ENCODE data around the gene ACAP1.
A peak's percentile ranks its signal among the peaks of the same experiment; 100 is the strongest.

Gene ACAP1

GRCh38 chr17:7312432-7313087 is 23.8 kb upstream of the ACAP1 start:
- no peak for DNase-seq (ENCODE audit: low spot score)

DNA sequence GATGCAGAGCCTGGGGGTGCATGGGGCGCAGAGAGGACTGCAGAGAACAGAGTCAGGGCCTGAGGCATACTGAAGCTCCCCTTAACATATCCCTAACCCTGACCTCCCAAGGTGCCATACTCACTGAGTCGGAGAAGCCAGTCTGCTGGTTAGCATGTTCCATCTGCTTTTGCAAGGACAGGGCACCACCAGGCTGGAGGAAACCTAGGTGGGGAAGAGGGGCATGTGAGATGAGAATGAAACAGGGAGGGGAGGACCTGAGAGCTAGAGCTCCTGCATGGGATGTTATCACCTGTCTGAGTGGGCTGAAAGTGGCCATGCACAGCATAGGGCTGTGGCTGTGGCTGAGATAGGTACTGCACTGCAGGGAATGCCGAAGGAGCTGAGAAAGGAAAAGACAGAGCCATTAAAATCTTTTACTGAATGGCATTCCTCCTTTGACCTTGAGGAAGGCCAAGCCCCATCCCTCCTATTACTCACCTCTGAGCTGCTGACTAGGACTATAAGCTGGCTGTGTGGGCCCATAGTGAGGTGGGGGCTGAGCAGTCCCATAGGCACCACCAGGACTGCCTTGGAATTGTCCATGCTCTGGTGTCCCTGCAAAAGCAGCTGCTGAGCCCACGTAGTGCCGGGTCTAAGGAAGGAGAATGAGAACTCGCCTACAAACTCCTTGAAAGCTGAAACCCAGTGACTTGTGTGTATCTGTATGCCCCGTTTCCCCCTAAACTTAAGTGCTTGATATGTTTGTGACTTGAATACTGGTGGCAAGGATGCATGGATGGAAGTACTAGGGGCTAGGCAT is 23.0 kb upstream of the ACAP1 start:
- no peak for DNase-seq (ENCODE audit: low spot score)

- DNase-seq (ENCODE audit: low spot score): no peak
Measured at GRCh38 chr17:7313890-7314718, 22.2 kb upstream of the ACAP1 start.

GRCh38 chr17:7314719-7315569 is 21.4 kb upstream of the ACAP1 start, which contains the start of gene GPS2:
Gene GPS2, minus strand, starts transcription at chr17:7315360. Its CDS starts 308 bp downstream, at chr17:7315052.
- DNase-seq (ENCODE audit: low spot score): peak; percentile 98

- no peak for DNase-seq (ENCODE audit: low spot score)
Measured at GRCh38 chr17:7315570-7316235, 20.6 kb upstream of the ACAP1 start.

GRCh38 chr17:7317161-7317803 is 19.0 kb upstream of the ACAP1 start:
- DNase-seq (ENCODE audit: low spot score): no peak

DNA sequence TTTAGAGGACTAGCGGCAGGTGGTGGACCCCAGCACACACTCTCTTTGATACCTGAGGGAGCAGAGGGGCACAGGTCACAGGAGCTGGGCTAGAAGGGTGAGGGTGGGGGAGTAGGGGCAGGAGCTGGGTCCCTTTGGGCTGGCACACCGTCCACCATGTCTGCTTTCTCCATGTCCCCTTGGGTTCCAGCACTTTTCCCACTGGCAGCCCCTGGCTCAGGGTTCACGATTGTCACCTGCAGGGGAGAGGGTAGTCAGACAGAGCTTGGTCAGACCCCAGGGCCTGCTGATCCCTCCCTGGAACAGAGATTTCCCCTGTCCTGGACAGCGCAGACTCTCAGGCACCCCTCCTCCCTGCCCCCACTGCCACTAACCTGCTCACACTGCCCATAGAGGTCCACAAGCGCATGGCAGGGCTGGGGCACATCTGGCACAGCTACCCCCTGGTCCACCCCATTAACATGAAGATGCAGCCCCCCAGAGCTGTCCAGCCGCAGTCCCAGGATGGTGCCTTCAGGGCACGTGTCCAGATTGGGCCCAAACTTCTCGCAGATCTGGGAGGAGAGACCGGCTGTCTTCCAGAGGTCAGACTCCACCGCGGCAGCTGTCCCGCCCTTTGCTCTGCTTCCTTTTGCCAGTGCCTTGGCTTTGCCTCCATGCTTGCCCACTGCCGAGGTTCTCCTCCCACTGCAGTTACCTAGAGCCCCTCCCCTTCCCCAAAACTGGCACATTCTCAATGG is 18.0 kb upstream of the ACAP1 start:
- no peak for DNase-seq (ENCODE audit: low spot score)

- no peak for DNase-seq (ENCODE audit: low spot score)
Measured at GRCh38 chr17:7321466-7321865, 14.9 kb upstream of the ACAP1 start.

DNA sequence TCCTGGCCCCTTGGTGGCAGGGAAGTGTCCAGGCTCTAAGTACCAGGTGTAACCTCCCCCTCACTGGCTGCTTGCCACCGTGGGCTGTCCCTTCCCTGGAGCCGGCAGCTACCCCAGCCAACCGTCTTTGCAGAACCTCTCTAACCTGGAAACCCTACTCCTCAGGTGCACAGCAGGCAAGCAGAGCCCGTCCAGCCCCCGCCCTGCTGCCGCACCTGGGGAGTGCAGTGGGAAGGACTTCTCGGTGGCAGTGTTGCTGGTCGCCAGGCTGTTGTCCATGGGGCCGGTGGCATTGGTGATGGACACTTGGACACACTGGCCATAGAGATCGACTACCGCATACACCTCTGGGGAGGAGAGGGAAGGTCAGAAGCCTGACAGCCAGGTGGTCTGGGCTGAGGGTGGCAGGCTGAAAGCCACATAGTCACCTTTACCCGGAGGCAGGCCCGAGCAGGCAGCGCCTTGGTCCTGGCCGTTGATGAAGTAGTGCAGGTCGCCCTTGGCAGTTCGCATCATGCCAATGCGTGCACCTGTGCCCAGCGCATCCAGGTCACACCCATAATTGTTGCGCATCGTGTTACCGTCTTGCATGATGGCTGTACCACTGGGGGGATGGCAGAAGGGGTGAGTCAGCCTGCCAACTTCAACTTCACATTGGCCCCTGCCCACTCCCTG is 13.7 kb upstream of the ACAP1 start:
- DNase-seq (ENCODE audit: low spot score): no peak

GRCh38 chr17:7323731-7324437 is 12.4 kb upstream of the ACAP1 start:
- peak; percentile 88 for DNase-seq (ENCODE audit: low spot score)

DNA sequence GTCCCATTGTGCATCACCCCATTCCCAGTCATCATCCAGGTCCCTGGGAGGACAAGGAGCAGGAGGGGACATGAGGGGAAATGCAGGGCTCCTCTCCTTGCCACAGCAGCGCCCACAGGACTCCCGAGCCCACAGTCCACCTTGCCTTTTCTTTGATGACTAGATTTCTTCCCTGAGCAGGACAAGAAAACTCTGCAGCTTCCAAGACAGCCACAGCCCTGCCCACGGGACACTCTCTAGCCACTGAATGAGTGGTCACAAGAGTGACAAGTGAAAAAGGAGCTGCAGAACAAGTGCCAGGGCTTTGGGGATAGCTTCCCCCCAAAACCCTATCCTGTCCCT is 11.9 kb upstream of the ACAP1 start:
- no peak for DNase-seq (ENCODE audit: low spot score)

DNA sequence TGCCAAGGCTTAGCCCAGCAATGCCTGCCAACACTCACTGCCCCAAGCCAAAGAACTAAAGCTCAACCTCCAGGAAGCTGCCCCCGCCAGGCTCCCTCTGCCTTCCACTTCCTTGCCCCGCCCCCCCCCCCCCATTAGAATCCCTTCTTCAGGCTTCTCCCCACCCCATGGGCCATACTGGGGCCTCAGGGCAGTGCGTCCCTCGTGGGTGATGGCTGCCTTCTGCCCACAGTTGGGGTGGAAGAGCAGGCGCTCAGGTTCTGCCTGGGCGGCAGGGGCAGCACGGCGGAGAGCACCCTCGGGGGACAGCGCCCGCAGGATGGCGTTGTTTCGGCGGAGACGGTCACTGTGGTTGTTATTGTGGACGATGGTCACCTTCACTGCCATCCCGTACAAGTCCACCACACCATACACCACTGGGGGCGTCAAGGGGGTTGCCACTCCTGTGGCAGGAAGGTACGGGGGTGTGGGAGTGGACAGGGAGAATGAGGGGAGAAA is 11.2 kb upstream of the ACAP1 start:
- DNase-seq (ENCODE audit: low spot score): no peak

DNA sequence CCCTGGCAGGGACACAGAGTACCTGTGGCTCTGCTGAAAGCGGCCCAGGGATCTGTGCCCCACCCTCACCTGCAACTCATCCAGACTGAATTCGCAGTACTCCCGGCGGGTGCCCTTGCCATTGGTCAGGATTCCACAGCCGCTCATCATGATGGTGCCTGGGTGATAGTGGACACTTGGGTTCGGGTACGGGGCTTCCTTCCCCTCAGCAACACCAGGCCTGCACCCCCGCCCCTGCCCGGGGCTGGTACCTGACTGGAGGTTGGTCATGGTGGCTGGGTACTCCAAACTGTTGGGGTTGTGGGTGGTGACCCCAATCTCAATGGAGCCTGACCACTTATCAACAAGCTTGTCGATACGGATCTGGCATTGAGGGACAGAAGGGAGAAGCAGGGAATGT is 10.1 kb upstream of the ACAP1 start:
- no peak for DNase-seq (ENCODE audit: low spot score)

GRCh38 chr17:7327056-7327455 is 9.3 kb upstream of the ACAP1 start:
- DNase-seq (ENCODE audit: low spot score): no peak

DNA sequence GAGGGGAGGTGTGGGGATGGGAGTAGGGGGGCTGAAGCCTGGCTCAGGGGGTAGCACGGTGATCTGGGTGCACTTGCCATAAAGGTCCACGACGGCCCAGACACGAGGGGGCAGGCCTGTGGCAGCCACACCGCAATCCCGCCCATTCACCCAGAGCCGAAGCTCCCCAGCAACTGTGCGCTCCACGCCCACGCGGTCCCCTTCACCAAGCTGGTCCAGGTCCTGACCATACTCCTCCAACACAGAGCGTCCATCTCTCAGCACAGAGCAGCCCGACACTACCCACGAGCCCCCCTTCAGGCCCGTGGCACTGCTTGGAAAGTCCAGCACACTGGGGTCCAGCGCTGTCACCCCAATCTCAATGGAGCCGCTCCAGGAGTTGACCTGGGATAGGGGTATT is 8.8 kb upstream of the ACAP1 start:
- no peak for DNase-seq (ENCODE audit: low spot score)

DNA sequence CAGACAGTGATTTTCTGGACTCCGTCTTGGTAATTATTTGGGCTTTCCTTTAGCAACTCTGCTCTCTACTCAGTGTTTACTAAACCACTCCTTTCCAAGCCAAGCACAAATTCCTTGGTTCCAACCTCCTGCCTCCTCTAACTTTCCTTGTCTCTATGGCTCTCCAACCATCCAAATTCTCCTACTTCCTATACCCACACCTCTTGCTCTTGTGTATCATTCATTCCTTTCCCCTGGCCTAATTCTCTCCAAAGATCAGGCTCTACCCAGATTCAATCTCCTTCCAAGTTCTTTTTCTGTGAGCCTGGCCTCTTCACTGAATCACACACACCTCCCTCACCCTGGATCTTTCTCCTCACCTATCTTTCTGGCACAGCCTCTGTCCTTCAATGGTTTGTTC is 8.3 kb upstream of the ACAP1 start:
- DNase-seq (ENCODE audit: low spot score): no peak

GRCh38 chr17:7328840-7329373 is 7.4 kb upstream of the ACAP1 start, which contains the start of gene NEURL4:
Gene NEURL4, minus strand, starts transcription at chr17:7329335. Its CDS starts 23 bp downstream, at chr17:7329312.
- DNase-seq (ENCODE audit: low spot score): no peak

GRCh38 chr17:7329374-7329996 is 6.8 kb upstream of the ACAP1 start:
- DNase-seq (ENCODE audit: low spot score): peak; percentile 100
